ENCODE data around the gene DSTN. TPM values are rescaled to one million over a fixed set of nuclear protein-coding genes. Genes with fewer than 3 reads are reported as not detected.

DSTN gene
- total RNA-seq, 6 experiments from 2014 or later = 65.8 to 94.4 (median 86.9) TPM

GRCh38 chr20:17587148-17587547 is 17.3 kb downstream of the DSTN start:
- intact Hi-C loops (cut with DNase I) = no loop called here
- H3K4me3 ChIP-seq = no peak overlapping the region
- H3K27ac ChIP-seq = no peak overlapping the region
- DNase-seq = no peak
- no peak for ATAC-seq
- no peaks in the 10 kb centered on the region for H3K27me3 ChIP-seq
- H3K9me3 ChIP-seq = no peaks in the 10 kb centered on the region
- WGBS (ENCODE audit: insufficient coverage, low coverage, low lambda C conversion rate, missing lambda C conversion rate) = 100% methylated on average over 1 of the region's 1 CpG
- H3K36me3 ChIP-seq = no peaks in the 10 kb centered on the region
- TF ChIP-seq CTCF (IDR thresholded peaks at IDR 0.05) = no peak
- no peak for TF ChIP-seq POLR2A (IDR thresholded peaks at IDR 0.05)
- H3K4me1 ChIP-seq = peaks cover 0 to 5% (median 0%) of the 10 kb centered on the region in 4 donors

GRCh38 chr20:17587824-17588223 is 17.9 kb downstream of the DSTN start:
- DNase-seq (no peak), ATAC-seq (no peak)
- Histone ChIP-seq H3K27ac (no peak overlapping the region), H3K9me3 (no peaks in the 10 kb centered on the region), H3K36me3 (no peaks in the 10 kb centered on the region), H3K4me1 (peaks cover 0 to 5% (median 0%) of the 10 kb centered on the region in 4 donors), H3K4me3 (no peak overlapping the region), H3K27me3 (no peaks in the 10 kb centered on the region)
- intact Hi-C loops (cut with DNase I) = no loop called here
- no peak for TF ChIP-seq POLR2A (IDR thresholded peaks at IDR 0.05)
- TF ChIP-seq CTCF (IDR thresholded peaks at IDR 0.05) = no peak
- 68% methylated on average over 3 of the region's 3 CpGs for WGBS (ENCODE audit: insufficient coverage, low coverage, low lambda C conversion rate, missing lambda C conversion rate)

- DNase-seq = no peak
- Histone ChIP-seq H3K4me3 (no peak overlapping the region), H3K9me3 (no peaks in the 10 kb centered on the region), H3K27ac (no peak overlapping the region), H3K36me3 (no peaks in the 10 kb centered on the region), H3K27me3 (no peaks in the 10 kb centered on the region), H3K4me1 (peaks cover 0 to 5% (median 2%) of the 10 kb centered on the region in 4 donors)
- ATAC-seq = no peak
- intact Hi-C loops (cut with DNase I) = no loop called here
- no peak for TF ChIP-seq POLR2A (IDR thresholded peaks at IDR 0.05)
- TF ChIP-seq CTCF (IDR thresholded peaks at IDR 0.05) = no peak
- WGBS (ENCODE audit: insufficient coverage, low coverage, low lambda C conversion rate, missing lambda C conversion rate) = 84% methylated on average over 7 of the region's 8 CpGs
Measured at GRCh38 chr20:17589161-17589834, 19.4 kb downstream of the DSTN start.

GRCh38 chr20:17590245-17590644 is 20.4 kb downstream of the DSTN start:
- intact Hi-C loops (cut with DNase I) = no loop called here
- H3K4me1 ChIP-seq = peaks cover 0 to 7% (median 3%) of the 10 kb centered on the region in 4 donors

More at GRCh38 chr20:17590245-17590644, 20.4 kb downstream of the DSTN start:
- 29% methylated on average over 1 of the region's 1 CpG for WGBS (ENCODE audit: insufficient coverage, low coverage, low lambda C conversion rate, missing lambda C conversion rate)
- H3K9me3 ChIP-seq = no peaks in the 10 kb centered on the region
- H3K27me3 ChIP-seq = no peaks in the 10 kb centered on the region
- ATAC-seq (no peak), DNase-seq (no peak)
- H3K27ac ChIP-seq = no peak overlapping the region
- H3K36me3 ChIP-seq = no peaks in the 10 kb centered on the region
- no peak overlapping the region for H3K4me3 ChIP-seq
- no peak for TF ChIP-seq POLR2A (IDR thresholded peaks at IDR 0.05)
- no peak for TF ChIP-seq CTCF (IDR thresholded peaks at IDR 0.05)
